Osteoblast (primary cell): ENCODE data around the gene BRD2. TPM values are rescaled to one million over a fixed set of nuclear protein-coding genes. Genes with fewer than 3 reads are reported as not detected.

Source experiments
- DNase-seq: peaks from one replicate; pipeline ENCODE4 v3.0.0; 2011; ENCODE audit warnings: low spot score, mixed read lengths; ENCODE audit not compliant: insufficient read length; ENCODE audit errors: missing footprints
- H2AFZ ChIP-seq: 2 replicates; pipeline ENCODE4 v1.6.0; 2011; ENCODE audit warnings: mild to moderate bottlenecking, low read length
- H3K27ac ChIP-seq: 2 replicates; pipeline ENCODE4 v1.5.1; 2011; ENCODE audit warnings: mild to moderate bottlenecking, low read depth, low read length, moderate library complexity
- H3K27me3 ChIP-seq: 2 replicates; pipeline ENCODE4 v1.6.0; 2012; ENCODE audit warnings: mild to moderate bottlenecking, control low read depth, inconsistent platforms, low read length, moderate library complexity; ENCODE audit not compliant: insufficient read depth
- H3K36me3 ChIP-seq: 2 replicates; pipeline ENCODE4 v1.5.1; 2011; ENCODE audit warnings: mild to moderate bottlenecking, low read length, control low read depth, moderate library complexity; ENCODE audit not compliant: insufficient read depth
- H3K4me1 ChIP-seq: 2 replicates; pipeline ENCODE4 v1.5.1; 2011; ENCODE audit warnings: mild to moderate bottlenecking, low read length, control low read depth, moderate library complexity; ENCODE audit not compliant: insufficient read depth
- H3K4me2 ChIP-seq: 2 replicates; pipeline ENCODE4 v1.6.0; 2011; ENCODE audit warnings: mild to moderate bottlenecking, low read length; ENCODE audit not compliant: insufficient read depth
- H3K4me3 ChIP-seq: fragments of 200-600 bp; sonication (generic); 3 replicates; pipeline ENCODE4 v1.5.1; 2012; ENCODE audit warnings: mild to moderate bottlenecking, low read length, inconsistent platforms; ENCODE audit not compliant: insufficient read depth
- H3K79me2 ChIP-seq: 2 replicates; pipeline ENCODE4 v1.6.0; 2012; ENCODE audit warnings: mild to moderate bottlenecking, low read length, control low read depth, inconsistent platforms; ENCODE audit not compliant: insufficient read depth
- H3K9me3 ChIP-seq: 2 replicates; pipeline ENCODE4 v1.5.1; 2011; ENCODE audit warnings: low read depth, low read length, control low read depth
- H4K20me1 ChIP-seq: 2 replicates; pipeline ENCODE4 v1.6.0; 2012; ENCODE audit warnings: mild to moderate bottlenecking, low read length, control low read depth; ENCODE audit not compliant: insufficient read depth
- CTCF ChIP-seq: IDR thresholded peaks from 2 replicates; pipeline ENCODE4 v1.5.1; 2011; ENCODE audit warnings: mild to moderate bottlenecking, low read depth, low read length, moderate library complexity; ENCODE audit errors: extremely low read depth
- total RNA-seq: library from RNA; depleted of rRNA; stranded (reverse); fragments of >200 nt; gene quantifications from 2 replicates; pipeline ENCODE4 v1.2.3, GENCODE V29; 2012

Gene BRD2
- total RNA-seq, 1 donor: 119 TPM

GRCh38 chr6:33030245-33030644 lies 61.9 kb downstream of the BRD2 start:
- no peaks in the 10 kb centered on the region for H3K79me2 ChIP-seq

More at GRCh38 chr6:33030245-33030644, 61.9 kb downstream of the BRD2 start:
- no peak overlapping the region for H3K4me3 ChIP-seq
- no peak for TF ChIP-seq CTCF
- DNase-seq: no peak
- H3K27ac ChIP-seq: no peak overlapping the region
- no peaks in the 10 kb centered on the region for H3K9me3 ChIP-seq
- no peak overlapping the region for H2AFZ ChIP-seq
- H3K27me3 ChIP-seq: peaks cover 45% of the 10 kb centered on the region
- no peaks in the 10 kb centered on the region for H4K20me1 ChIP-seq
- no peaks in the 10 kb centered on the region for H3K36me3 ChIP-seq
- H3K4me1 ChIP-seq: no peaks in the 10 kb centered on the region
- no peak overlapping the region for H3K4me2 ChIP-seq

Other genes with a start within 250 kb of the BRD2 start
- gene HLA-DQA2, start 227.2 kb upstream of the BRD2 start, total RNA-seq: not detected in 2 replicates
- gene HLA-DQB2, start 205.1 kb upstream of the BRD2 start, total RNA-seq: not detected in 2 replicates
- 0.36 TPM in 1 of 2 replicates, not detected in the other for gene HLA-DOB, start 151.6 kb upstream of the BRD2 start, total RNA-seq
- 12.4 and 20.6 TPM in 2 replicates for gene TAP2, start 129.9 kb upstream of the BRD2 start, total RNA-seq
- gene PSMB8, start 124.5 kb upstream of the BRD2 start, total RNA-seq: 67.3 and 83.4 TPM in 2 replicates
- gene TAP1, start 114.9 kb upstream of the BRD2 start, total RNA-seq: 42.3 and 43.6 TPM in 2 replicates
- 20.3 and 29.8 TPM in 2 replicates for gene PSMB9, start 114.4 kb upstream of the BRD2 start, total RNA-seq
- gene HLA-DMB, start 27.6 kb upstream of the BRD2 start, total RNA-seq: 2.2 and 8.3 TPM in 2 replicates
- gene HLA-DMA, start 15.5 kb upstream of the BRD2 start, total RNA-seq: 9.0 and 20.0 TPM in 2 replicates
- gene HLA-DOA, start 41.0 kb downstream of the BRD2 start, total RNA-seq: under 0.01 and 2.4 TPM in 2 replicates
- gene HLA-DPA1, start 105.1 kb downstream of the BRD2 start, total RNA-seq: 5.4 and 30.4 TPM in 2 replicates
- gene HLA-DPB1, start 107.4 kb downstream of the BRD2 start, total RNA-seq: 8.7 and 12.4 TPM in 2 replicates
- gene COL11A2, start 223.9 kb downstream of the BRD2 start, total RNA-seq: 1.8 TPM in 2 replicates
- 19.2 and 20.9 TPM in 2 replicates for gene RXRB, start 232.1 kb downstream of the BRD2 start, total RNA-seq
- 108 and 109 TPM in 2 replicates for gene SLC39A7, start 232.3 kb downstream of the BRD2 start, total RNA-seq
- gene HSD17B8, start 236.1 kb downstream of the BRD2 start, total RNA-seq: 2.7 and 3.3 TPM in 2 replicates
- gene RING1, start 239.9 kb downstream of the BRD2 start, total RNA-seq: 34.0 and 34.2 TPM in 2 replicates